ENCODE data around the gene LAMP1. TPM values are rescaled to one million over a fixed set of nuclear protein-coding genes. Genes with fewer than 3 reads are reported as not detected.
"Not testable (repeated sequence)": the region's sequence is repeated elsewhere in the genome, so short reads cannot be mapped to it uniquely, and the experiment has no call there.

The LAMP1 gene
- total and polyA plus RNA-seq, 2 donors, result 50.7 to 85.4 TPM

DNA sequence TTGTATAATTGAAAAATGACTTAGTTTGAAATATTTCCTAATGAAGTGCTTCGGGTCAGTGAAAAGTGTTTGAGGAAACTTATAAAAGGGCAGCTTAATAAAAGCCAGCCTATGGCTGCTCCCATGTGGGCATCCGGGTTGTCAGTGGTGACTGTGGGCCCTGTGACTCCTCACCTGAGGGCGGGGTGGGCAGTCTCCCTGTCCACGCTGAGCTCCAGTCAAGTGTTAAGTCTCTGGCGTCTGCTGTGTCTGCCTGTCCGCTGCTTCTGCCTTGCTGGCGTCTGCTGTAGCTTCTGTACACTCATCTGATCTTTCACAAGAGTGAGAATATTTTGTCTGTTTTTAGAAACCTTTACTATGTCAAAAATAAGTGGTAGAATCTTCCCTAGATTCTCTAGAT lies 7.1 kb downstream of the LAMP1 start:
- Histone ChIP-seq H3K27me3 (ENCODE audit: control insufficient read depth in 2 of 2, insufficient read depth in 1 of 2, low read length in 1 of 2) (no peaks in the 10 kb centered on the region), H3K4me3 (ENCODE audit: low read length in 2 of 2) (no peak overlapping the region), H3K4me1 (ENCODE audit: control insufficient read depth in 2 of 2, insufficient read depth in 2 of 2, low read length in 2 of 2) (no peaks in the 10 kb centered on the region), H3K9me3 (ENCODE audit: control insufficient read depth in 2 of 2, insufficient read depth in 1 of 2, low read length in 1 of 2) (peaks cover 0 to 2% of the 10 kb centered on the region in 2 donors), H3K27ac (ENCODE audit: low read depth in 1 of 2, low read length in 1 of 2) (no peak overlapping the region), H3K36me3 (ENCODE audit: control insufficient read depth in 2 of 2, insufficient read depth in 2 of 2, low read length in 1 of 2) (peaks cover 8% of the 10 kb centered on the region in 2 donors)
- DNase-seq (ENCODE audit: low read depth in 6 of 9, low spot score in 9 of 9), result no peak
- 95% methylated on average over 7 of the region's 7 CpGs for WGBS

DNA sequence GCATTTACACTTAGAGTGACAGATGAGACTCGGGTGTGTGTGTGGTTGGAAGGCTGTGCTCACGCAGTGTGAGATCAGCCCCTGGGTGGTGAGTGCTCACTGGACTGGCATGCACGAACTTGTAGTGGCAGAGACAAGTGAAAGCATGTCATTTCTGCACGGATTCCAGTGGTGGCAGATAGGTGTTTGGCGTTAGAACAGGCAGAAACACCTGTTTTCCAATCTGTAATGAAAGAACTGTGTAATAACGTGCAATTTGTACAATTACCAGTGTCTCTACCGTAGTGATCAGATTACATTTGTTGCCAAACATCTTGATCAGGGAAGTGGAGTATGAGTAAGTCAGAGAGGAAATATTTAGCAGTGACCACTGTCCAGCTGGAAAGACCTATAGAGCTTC lies 8.2 kb downstream of the LAMP1 start:
- H3K4me1 ChIP-seq (ENCODE audit: control insufficient read depth in 2 of 2, insufficient read depth in 2 of 2, low read length in 2 of 2), result no peaks in the 10 kb centered on the region
- peak in 1 of 9 donors; percentile 12 for DNase-seq (ENCODE audit: low read depth in 6 of 9, low spot score in 9 of 9)
- H3K36me3 ChIP-seq (ENCODE audit: control insufficient read depth in 2 of 2, insufficient read depth in 2 of 2, low read length in 1 of 2), result peaks cover 12% of the 10 kb centered on the region in 2 donors
- 78% methylated on average over 7 of the region's 7 CpGs for WGBS
- H3K4me3 ChIP-seq (ENCODE audit: low read length in 2 of 2), result no peak overlapping the region
- H3K27me3 ChIP-seq (ENCODE audit: control insufficient read depth in 2 of 2, insufficient read depth in 1 of 2, low read length in 1 of 2), result no peaks in the 10 kb centered on the region
- H3K27ac ChIP-seq (ENCODE audit: low read depth in 1 of 2, low read length in 1 of 2), result no peak overlapping the region
- H3K9me3 ChIP-seq (ENCODE audit: control insufficient read depth in 2 of 2, insufficient read depth in 1 of 2, low read length in 1 of 2), result peaks cover 0 to 2% of the 10 kb centered on the region in 2 donors

GRCh38 chr13:113307491-113307890 lies 10.5 kb downstream of the LAMP1 start:
- Histone ChIP-seq H3K36me3 (ENCODE audit: control insufficient read depth in 2 of 2, insufficient read depth in 2 of 2, low read length in 1 of 2) (peaks cover 30 to 33% of the 10 kb centered on the region in 2 donors), H3K27ac (ENCODE audit: low read depth in 1 of 2, low read length in 1 of 2) (no peak overlapping the region), H3K4me3 (ENCODE audit: low read length in 2 of 2) (no peak overlapping the region), H3K27me3 (ENCODE audit: control insufficient read depth in 2 of 2, insufficient read depth in 1 of 2, low read length in 1 of 2) (no peaks in the 10 kb centered on the region), H3K4me1 (ENCODE audit: control insufficient read depth in 2 of 2, insufficient read depth in 2 of 2, low read length in 2 of 2) (no peaks in the 10 kb centered on the region), H3K9me3 (ENCODE audit: control insufficient read depth in 2 of 2, insufficient read depth in 1 of 2, low read length in 1 of 2) (peaks cover 0 to 2% of the 10 kb centered on the region in 2 donors)
- no peak for DNase-seq (ENCODE audit: low read depth in 6 of 9, low spot score in 9 of 9)

DNA sequence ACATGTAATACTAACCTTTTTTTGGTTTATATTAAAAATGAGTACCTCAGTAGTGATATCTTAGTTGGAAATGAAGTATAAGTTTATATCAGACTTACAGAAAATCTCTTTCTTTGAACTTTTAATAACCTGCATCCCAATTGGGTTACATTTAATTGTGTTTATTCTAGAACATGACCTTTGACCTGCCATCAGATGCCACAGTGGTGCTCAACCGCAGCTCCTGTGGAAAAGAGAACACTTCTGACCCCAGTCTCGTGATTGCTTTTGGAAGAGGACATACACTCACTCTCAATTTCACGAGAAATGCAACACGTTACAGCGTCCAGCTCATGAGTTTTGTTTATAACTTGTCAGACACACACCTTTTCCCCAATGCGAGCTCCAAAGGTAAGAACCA lies 12.4 kb downstream of the LAMP1 start:
- Histone ChIP-seq H3K36me3 (ENCODE audit: control insufficient read depth in 2 of 2, insufficient read depth in 2 of 2, low read length in 1 of 2) (peaks cover 29 to 33% of the 10 kb centered on the region in 2 donors), H3K9me3 (ENCODE audit: control insufficient read depth in 2 of 2, insufficient read depth in 1 of 2, low read length in 1 of 2) (peaks cover 0 to 2% of the 10 kb centered on the region in 2 donors), H3K27me3 (ENCODE audit: control insufficient read depth in 2 of 2, insufficient read depth in 1 of 2, low read length in 1 of 2) (no peaks in the 10 kb centered on the region)

GRCh38 chr13:113314112-113314511 lies 17.1 kb downstream of the LAMP1 start:
- not testable (repeated sequence) for H3K27me3 ChIP-seq (ENCODE audit: control insufficient read depth in 2 of 2, insufficient read depth in 1 of 2, low read length in 1 of 2); H3K27ac ChIP-seq (ENCODE audit: low read depth in 1 of 2, low read length in 1 of 2); H3K4me3 ChIP-seq (ENCODE audit: low read length in 2 of 2); H3K9me3 ChIP-seq (ENCODE audit: control insufficient read depth in 2 of 2, insufficient read depth in 1 of 2, low read length in 1 of 2); DNase-seq (ENCODE audit: low read depth in 6 of 9, low spot score in 9 of 9); H3K4me1 ChIP-seq (ENCODE audit: control insufficient read depth in 2 of 2, insufficient read depth in 2 of 2, low read length in 2 of 2)
- H3K36me3 ChIP-seq (ENCODE audit: control insufficient read depth in 2 of 2, insufficient read depth in 2 of 2, low read length in 1 of 2), result peaks cover 49 to 58% of the 10 kb centered on the region in 2 donors
- 98% methylated on average over 20 of the region's 20 CpGs for WGBS

More for the DNA sequence above, 12.4 kb downstream of the LAMP1 start:
- WGBS, result 97% methylated on average over 6 of the region's 6 CpGs
- Histone ChIP-seq H3K4me3 (ENCODE audit: low read length in 2 of 2) (no peak overlapping the region), H3K27ac (ENCODE audit: low read depth in 1 of 2, low read length in 1 of 2) (no peak overlapping the region), H3K4me1 (ENCODE audit: control insufficient read depth in 2 of 2, insufficient read depth in 2 of 2, low read length in 2 of 2) (no peaks in the 10 kb centered on the region)
- no peak for DNase-seq (ENCODE audit: low read depth in 6 of 9, low spot score in 9 of 9)

DNA sequence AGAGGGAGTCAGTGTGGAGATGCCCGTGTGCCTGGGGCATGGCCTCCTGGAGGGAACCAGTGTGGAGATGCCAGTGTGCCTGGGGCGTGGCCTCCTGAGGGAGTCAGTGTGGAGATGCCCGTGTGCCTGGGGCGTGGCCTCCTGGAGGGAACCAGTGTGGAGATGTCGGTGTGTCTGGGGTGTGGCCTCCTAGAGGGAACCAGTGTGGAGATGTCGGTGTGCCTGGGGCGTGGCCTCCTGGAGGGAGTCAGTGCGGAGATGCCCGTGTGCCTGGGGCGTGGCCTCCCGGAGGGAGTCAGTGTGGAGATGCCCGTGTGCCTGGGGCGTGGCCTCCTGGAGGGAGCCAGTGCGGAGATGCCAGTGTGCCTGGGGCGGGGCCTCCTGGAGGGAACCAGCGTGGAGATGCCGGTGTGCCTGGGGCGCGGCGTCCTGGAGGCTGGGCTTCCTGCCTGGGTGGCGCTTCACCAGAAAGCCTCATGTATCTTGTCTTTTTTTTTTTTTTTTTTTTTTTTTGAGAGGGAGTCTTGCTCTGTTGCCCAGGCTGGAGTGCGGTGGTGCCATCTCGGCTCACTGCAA lies 17.9 kb downstream of the LAMP1 start:
- H3K9me3 ChIP-seq (ENCODE audit: control insufficient read depth in 2 of 2, insufficient read depth in 1 of 2, low read length in 1 of 2); H3K4me1 ChIP-seq (ENCODE audit: control insufficient read depth in 2 of 2, insufficient read depth in 2 of 2, low read length in 2 of 2); H3K27ac ChIP-seq (ENCODE audit: low read depth in 1 of 2, low read length in 1 of 2); H3K4me3 ChIP-seq (ENCODE audit: low read length in 2 of 2); DNase-seq (ENCODE audit: low read depth in 6 of 9, low spot score in 9 of 9); H3K27me3 ChIP-seq (ENCODE audit: control insufficient read depth in 2 of 2, insufficient read depth in 1 of 2, low read length in 1 of 2): not testable (repeated sequence)
- H3K36me3 ChIP-seq (ENCODE audit: control insufficient read depth in 2 of 2, insufficient read depth in 2 of 2, low read length in 1 of 2), result peaks cover 54 to 64% of the 10 kb centered on the region in 2 donors
- 98% methylated on average over 23 of the region's 23 CpGs for WGBS

- H3K27ac ChIP-seq (ENCODE audit: low read depth in 1 of 2, low read length in 1 of 2), result no peak overlapping the region
- H3K4me1 ChIP-seq (ENCODE audit: control insufficient read depth in 2 of 2, insufficient read depth in 2 of 2, low read length in 2 of 2), result no peaks in the 10 kb centered on the region
- no peaks in the 10 kb centered on the region for H3K27me3 ChIP-seq (ENCODE audit: control insufficient read depth in 2 of 2, insufficient read depth in 1 of 2, low read length in 1 of 2)
- DNase-seq (ENCODE audit: low read depth in 6 of 9, low spot score in 9 of 9), result no peak
- H3K36me3 ChIP-seq (ENCODE audit: control insufficient read depth in 2 of 2, insufficient read depth in 2 of 2, low read length in 1 of 2), result peaks cover 57 to 68% of the 10 kb centered on the region in 2 donors
- WGBS, result 100% methylated on average over 5 of the region's 5 CpGs
- no peaks in the 10 kb centered on the region for H3K9me3 ChIP-seq (ENCODE audit: control insufficient read depth in 2 of 2, insufficient read depth in 1 of 2, low read length in 1 of 2)
- H3K4me3 ChIP-seq (ENCODE audit: low read length in 2 of 2), result no peak overlapping the region
These were observed 19.0 kb downstream of the LAMP1 start for GRCh38 chr13:113315992-113316391.

GRCh38 chr13:113317031-113317430 lies 20.0 kb downstream of the LAMP1 start:
- DNase-seq (ENCODE audit: low read depth in 6 of 9, low spot score in 9 of 9), result no peak
- Histone ChIP-seq H3K4me1 (ENCODE audit: control insufficient read depth in 2 of 2, insufficient read depth in 2 of 2, low read length in 2 of 2) (no peaks in the 10 kb centered on the region), H3K4me3 (ENCODE audit: low read length in 2 of 2) (no peak overlapping the region), H3K27ac (ENCODE audit: low read depth in 1 of 2, low read length in 1 of 2) (no peak overlapping the region), H3K27me3 (ENCODE audit: control insufficient read depth in 2 of 2, insufficient read depth in 1 of 2, low read length in 1 of 2) (no peaks in the 10 kb centered on the region), H3K36me3 (ENCODE audit: control insufficient read depth in 2 of 2, insufficient read depth in 2 of 2, low read length in 1 of 2) (peaks cover 57 to 68% of the 10 kb centered on the region in 2 donors), H3K9me3 (ENCODE audit: control insufficient read depth in 2 of 2, insufficient read depth in 1 of 2, low read length in 1 of 2) (no peaks in the 10 kb centered on the region)
- WGBS, result 94% methylated on average over 12 of the region's 12 CpGs

GRCh38 chr13:113318956-113319355 lies 21.9 kb downstream of the LAMP1 start:
- WGBS, result 98% methylated on average over 18 of the region's 18 CpGs

More at GRCh38 chr13:113318956-113319355, 21.9 kb downstream of the LAMP1 start:
- no peak overlapping the region for H3K4me3 ChIP-seq (ENCODE audit: low read length in 2 of 2)
- H3K36me3 ChIP-seq (ENCODE audit: control insufficient read depth in 2 of 2, insufficient read depth in 2 of 2, low read length in 1 of 2), result peaks cover 65 to 77% of the 10 kb centered on the region in 2 donors
- peaks cover 0 to 1% of the 10 kb centered on the region in 2 donors for H3K9me3 ChIP-seq (ENCODE audit: control insufficient read depth in 2 of 2, insufficient read depth in 1 of 2, low read length in 1 of 2)
- no peak overlapping the region for H3K27ac ChIP-seq (ENCODE audit: low read depth in 1 of 2, low read length in 1 of 2)
- H3K4me1 ChIP-seq (ENCODE audit: control insufficient read depth in 2 of 2, insufficient read depth in 2 of 2, low read length in 2 of 2), result no peaks in the 10 kb centered on the region
- no peaks in the 10 kb centered on the region for H3K27me3 ChIP-seq (ENCODE audit: control insufficient read depth in 2 of 2, insufficient read depth in 1 of 2, low read length in 1 of 2)
- DNase-seq (ENCODE audit: low read depth in 6 of 9, low spot score in 9 of 9), result no peak

Data from thymus (tissue), 11 donors.